Amniotic stem cell (primary cell): ENCODE results near the gene GPR62.
"Not testable (repeated sequence)": the region's sequence is repeated elsewhere in the genome, so short reads cannot be mapped to it uniquely, and the experiment has no call there.

Experiments used
- DNase-seq: peaks from one replicate; lab custom pipeline; 2025; lab: John Stamatoyannopoulos, UW

Gene GPR62

DNA sequence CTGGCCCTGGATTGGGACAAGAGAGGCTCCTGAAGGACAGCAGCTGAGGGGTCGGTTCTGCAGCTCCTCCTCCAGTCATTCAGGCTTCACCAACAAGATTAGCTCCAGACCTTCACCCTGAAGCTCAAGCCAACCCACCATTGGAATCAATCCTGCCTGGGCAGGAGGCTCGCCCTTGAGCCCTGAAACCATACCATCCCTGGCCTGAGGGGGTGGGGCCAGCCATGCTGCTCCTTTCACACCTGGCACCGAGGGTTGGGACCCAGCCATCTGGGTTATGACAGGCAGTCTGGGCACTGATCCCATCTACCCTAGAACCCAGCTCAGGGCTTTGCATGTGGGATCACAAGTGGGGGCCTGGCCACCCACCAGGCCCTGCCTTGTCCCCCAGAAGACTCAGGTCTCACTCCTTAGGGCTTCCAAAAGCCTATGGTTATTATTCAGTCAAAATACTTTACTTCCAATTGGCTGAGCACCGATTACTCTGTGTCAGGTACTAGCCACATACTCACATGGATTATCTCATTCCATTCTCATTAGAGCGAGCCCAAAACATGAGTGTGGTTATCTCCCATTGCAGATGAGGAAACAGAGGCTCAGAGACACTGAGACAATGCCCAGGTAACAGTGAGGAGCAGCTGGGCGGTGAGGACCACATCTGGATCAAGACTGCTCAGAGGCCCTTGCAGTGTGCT lies 15.6 kb downstream of the GPR62 start:
- DNase-seq = no peak

DNA sequence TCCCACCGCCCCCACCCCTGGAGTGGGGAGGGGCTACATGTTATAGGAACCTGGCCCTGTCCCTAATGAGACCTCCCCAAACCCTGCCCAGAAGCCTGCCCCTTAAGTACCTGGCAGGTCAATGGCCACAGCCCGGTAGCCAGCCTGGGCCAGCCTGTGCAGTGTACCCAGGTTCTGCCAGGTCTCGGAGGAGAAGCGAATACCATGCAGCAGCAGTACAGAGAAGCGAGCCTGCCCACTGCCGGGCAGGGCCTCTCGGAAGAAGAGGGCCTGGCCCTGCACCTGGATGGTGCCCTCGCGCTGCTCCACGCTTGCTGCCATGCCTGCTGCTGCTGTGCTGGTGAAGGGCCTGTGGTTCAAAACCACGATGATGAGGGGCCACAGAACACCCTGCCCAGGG lies 16.2 kb downstream of the GPR62 start:
- no peak for DNase-seq

DNA sequence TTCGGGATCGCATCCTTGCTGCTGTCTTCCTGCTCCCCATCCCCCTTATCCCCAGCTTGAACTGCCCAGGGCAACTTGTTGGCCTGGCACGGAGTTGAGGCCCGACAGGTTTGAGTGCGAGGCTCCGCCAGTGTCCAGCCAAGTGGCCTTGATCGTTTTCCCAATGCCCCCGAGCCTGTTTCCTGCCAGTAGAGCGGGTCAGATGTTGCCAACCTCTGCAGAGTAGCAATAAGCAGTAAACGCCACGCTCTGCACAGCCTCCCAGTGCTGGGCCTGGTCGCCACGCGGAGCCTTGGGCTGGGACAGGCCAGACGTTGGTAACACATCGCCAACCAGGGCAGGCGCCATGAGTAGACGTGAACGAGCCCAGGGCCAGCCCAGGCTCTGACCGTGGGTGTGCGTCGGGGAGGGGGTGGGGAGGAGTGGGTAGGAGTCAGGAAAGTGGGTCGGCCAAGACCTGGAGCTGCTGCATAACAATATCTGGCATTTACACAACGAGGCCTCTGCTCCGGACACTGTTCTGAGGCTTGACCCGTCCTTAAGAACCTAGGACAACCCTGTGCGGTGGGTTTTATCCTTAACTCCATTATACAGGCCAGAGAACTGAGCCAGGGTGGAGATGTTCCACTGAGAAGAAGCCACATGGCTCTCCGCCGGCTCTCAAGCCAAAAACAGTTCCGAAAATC lies 19.2 kb downstream of the GPR62 start:
- no peak for DNase-seq

DNA sequence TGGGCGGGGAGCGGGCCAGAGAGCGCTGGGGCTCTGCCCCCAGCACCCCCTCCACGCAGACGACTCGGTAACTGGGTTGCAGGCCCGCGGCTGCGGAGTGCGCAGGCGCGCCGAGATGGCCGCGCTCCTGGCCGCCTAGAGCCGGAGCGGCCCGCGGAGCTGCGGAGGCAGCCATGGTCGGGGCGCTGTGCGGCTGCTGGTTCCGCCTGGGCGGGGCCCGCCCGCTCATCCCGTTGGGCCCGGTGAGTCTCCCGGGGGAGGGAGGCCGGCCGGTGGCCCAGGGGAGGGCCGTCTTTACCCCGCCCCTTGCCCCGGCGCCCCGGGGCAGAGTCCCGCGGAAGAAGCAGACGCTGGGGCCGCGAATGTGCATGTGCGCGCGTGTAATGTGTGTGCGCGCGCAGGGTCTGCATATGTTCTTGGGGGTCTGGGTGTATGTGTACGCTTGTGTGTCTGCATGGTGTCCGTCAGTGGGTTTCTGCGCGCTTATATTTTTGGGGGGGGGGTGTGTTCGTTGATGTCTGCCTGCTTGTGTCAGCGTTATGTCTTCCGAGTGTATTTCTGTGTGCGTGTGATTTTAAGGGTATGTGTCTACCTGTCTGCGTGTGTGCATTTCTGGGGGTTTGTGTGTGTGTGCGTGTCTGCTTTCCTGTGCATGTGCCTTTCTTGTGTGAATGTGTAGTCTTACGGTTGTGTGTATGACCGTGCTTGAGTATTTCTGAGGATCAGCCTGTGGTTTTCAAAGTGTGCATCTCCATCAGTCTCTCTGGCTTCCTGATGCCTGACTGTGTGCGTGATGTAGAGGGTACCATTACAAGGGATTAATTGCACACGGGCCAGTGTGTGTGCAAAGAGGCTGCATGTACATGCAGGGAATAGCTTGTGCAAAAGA lies 20.0 kb downstream of the GPR62 start, which contains the start of gene ABHD14A:
Gene ABHD14A, plus strand, starts transcription at position 102 of the 889 bp plus-strand sequence. Its CDS starts 72 bp downstream, at position 174.
- DNase-seq = no peak

DNA sequence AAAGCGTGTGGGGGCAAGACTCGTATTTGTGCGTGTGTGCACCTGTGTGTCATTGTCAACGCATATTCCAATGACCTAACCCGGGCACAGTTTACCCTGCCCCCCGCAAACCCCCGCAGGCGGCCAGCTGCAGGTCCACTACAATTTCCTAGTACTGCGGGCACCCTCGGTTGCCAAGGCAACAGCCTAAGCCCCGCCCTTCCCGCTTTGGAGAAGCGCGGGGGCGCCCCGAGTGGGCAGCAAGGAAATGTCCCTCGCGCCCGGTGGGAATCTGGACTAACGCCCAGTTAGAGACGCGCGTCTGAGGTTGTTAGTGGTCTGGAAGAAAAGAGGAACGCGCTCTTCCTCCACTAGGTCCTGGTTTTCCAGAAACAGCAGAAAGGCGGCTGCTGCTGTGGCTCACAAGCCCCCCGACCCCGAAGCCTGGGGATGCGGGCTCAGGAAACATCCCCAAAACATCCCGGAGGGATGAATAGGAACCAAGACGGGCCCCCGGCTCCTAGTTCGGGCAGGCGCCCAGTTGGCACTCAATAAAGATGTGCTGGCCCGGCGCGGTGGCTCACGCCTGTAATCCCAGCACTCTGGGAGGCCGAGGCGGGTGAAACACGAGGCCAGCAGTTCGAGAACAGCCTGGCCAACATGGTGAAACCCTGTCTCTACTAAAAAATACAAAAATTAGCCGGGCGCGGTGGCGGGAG lies 20.8 kb downstream of the GPR62 start:
- no peak for DNase-seq

DNA sequence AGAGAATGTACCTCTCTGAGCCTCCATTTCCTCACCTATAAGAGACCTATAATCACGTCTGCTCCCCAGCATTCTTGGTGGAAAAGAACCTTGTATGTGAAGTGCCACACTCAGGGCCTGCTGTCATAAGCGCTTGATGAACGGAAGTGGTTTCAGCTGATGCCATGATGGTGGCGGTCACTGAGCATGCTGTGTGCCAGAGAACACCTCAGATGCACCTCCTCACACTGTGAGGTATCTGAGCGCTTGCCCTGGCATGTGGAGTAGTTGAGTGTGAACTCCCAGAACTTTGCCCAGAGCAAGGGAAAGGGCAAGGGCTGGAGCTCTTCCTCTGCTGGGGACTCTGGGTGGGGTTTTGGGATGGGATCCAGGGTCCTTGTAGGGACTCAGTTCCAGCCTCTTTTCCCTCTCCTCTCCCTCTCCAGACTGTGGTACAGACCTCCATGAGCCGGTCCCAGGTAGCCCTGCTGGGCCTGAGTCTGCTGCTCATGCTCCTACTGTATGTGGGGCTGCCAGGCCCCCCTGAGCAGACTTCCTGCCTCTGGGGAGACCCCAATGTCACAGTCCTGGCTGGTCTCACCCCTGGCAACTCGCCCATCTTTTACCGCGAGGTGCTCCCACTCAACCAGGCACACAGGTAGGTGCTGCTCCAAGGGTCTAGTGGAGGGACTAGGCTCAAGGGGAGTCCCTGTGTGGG lies 22.4 kb downstream of the GPR62 start:
- DNase-seq = no peak

DNA sequence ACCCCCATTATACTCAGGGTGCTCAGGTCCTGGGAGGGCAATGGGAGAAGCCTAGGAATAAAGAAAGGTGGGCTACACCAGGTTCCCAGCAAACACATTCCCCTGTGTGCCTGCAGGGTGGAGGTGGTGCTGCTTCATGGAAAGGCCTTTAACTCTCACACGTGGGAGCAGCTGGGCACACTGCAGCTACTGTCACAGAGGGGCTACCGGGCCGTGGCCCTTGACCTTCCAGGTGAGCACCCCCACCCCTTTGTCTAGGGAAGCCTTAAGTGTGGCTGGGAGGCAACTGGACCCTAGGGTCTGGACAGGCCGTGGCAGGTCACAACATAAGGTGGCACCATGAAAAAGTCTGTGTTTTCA lies 22.9 kb downstream of the GPR62 start:
- DNase-seq = no peak

DNA sequence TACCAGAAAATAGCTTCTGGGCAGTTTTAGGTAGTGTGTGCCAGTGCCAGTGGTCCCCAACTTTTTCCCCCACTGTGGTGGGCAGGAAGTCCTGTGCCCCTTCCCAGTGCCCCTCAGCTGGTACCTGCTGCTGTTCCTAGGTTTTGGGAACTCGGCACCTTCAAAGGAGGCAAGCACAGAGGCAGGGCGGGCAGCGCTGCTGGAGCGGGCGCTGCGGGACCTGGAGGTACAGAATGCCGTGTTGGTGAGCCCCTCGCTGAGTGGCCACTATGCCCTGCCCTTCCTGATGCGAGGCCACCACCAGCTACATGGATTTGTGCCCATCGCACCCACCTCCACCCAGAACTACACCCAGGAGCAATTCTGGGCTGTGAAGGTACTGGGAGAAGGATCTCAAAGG lies 25.1 kb downstream of the GPR62 start:
- DNase-seq = no peak

DNA sequence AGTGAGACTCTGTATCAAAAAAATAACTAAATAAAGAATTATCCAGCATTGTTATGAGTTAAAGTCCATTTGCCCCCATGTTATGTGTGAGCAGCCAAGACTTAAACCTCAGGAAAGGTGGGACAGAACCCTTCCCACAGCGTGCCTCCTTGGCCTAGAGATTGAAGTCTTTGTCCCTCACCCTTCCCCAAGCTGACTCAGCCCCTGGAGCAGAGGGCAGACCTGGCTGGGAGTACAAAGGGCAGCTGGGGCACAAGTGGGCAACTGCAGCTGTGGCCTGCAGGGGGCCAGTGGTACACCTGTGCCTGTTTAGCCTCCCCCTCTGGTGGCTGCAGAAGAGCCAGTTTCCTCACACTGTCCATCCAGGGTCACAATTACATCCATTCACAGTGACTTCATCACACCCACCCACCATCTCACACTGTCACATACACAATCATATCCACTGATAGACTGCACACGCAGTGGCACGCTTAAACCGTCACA lies 27.2 kb downstream of the GPR62 start:
- no peak for DNase-seq

DNA sequence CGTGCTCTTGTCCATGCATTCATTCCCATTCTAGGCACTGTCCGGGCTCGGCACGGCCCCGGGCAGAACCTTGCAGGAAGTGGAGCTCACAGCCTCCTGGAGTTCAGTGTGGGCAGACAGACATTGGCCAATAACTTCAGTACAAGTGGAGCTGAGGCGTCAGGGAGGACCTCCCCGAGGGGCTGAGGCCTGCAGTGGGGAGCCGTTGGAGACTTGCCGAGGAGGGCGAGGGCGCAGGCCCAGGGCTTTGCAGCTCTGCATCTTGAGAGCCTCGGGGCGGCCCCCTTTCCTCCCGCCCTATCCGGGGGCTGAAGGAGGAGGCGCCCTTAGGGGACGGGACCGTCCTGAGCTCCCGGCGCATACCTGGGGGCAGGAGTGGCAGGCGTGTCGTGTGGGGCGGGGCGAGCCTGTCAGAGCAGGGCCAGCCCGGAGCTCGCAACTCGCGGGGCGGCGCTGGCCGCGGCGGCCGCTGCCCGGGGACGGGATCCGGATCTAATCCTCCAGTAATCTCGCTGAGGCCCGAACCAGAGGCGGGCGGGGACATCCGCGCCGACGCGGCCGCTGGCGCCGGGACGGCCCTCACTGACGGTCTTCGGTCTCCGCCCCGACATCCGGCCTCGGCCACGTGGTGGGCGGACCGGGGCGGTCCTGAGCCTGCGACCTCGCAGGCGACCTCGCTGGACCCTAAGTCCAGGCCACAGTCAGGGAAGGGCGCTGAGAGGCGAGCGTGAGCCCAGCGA lies 27.8 kb downstream of the GPR62 start, which contains the start of gene ACY1:
Gene ACY1, plus strand, starts transcription at position 698 of the 740 bp plus-strand sequence. CDS start 530 bp downstream, outside the sequence.
- DNase-seq = peak; percentile 69

DNA sequence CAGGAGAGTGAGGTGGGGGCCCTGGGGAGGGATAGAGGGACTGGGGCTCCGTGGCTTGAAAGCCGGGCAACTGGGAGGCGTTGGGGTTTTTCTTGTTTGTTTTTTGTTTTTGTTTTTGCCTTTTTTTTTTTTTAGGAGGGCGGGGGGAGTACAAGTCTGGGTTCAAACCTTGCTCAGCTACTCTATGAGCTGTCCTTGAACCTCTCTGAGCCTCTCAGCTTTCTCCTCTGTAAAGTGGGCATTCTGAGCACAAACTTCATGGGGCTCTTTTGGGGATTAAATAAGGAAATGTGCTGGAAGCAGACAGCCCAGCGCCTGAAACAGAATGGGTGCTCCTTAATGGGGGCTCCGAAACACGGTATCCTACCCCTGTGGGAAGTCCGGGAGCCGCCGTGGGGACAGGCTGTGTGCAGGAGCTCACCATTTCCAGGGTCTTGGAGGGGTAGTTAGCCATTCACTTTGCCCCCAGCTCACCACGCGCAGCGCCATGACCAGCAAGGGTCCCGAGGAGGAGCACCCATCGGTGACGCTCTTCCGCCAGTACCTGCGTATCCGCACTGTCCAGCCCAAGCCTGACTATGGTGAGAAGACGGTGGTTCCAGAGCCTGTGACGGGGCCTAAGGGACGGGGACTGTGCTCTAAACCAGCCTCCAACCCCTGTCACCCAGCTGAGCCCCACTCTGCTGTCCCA lies 28.5 kb downstream of the GPR62 start:
- DNase-seq = no peak

DNA sequence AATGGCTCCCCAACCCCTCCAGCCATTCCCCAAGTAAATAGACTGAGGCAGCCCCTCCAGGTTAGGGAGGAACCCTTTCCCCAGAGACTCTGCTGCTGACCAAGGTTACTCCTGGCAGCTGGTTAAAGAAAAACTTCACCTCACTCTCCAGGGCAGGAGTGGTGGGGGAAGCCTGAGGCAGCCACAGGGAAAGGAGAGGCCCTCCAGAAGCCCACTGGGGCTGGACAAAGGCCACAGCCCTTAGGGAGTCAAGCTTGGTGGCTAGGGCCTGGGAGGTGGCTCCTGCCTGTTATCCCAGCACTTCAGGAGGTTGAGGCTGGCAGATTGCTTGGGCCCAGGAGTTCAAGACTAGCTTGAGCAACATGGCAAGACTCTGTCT lies 29.1 kb downstream of the GPR62 start:
- DNase-seq = no peak

DNA sequence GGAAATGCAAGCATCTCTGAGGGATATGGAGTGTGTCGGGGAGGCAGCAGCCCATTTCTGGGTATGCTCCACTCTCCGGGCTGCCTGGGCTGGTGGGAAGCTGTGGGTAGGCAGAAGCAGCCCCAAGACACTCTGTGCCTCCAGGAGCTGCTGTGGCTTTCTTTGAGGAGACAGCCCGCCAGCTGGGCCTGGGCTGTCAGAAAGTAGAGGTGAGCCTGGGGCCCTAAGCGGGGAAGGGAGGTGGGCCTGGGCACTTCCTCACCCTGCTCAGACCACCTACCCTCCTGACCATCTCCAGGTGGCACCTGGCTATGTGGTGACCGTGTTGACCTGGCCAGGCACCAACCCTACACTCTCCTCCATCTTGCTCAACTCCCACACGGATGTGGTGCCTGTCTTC lies 29.9 kb downstream of the GPR62 start:
- DNase-seq = no peak

DNA sequence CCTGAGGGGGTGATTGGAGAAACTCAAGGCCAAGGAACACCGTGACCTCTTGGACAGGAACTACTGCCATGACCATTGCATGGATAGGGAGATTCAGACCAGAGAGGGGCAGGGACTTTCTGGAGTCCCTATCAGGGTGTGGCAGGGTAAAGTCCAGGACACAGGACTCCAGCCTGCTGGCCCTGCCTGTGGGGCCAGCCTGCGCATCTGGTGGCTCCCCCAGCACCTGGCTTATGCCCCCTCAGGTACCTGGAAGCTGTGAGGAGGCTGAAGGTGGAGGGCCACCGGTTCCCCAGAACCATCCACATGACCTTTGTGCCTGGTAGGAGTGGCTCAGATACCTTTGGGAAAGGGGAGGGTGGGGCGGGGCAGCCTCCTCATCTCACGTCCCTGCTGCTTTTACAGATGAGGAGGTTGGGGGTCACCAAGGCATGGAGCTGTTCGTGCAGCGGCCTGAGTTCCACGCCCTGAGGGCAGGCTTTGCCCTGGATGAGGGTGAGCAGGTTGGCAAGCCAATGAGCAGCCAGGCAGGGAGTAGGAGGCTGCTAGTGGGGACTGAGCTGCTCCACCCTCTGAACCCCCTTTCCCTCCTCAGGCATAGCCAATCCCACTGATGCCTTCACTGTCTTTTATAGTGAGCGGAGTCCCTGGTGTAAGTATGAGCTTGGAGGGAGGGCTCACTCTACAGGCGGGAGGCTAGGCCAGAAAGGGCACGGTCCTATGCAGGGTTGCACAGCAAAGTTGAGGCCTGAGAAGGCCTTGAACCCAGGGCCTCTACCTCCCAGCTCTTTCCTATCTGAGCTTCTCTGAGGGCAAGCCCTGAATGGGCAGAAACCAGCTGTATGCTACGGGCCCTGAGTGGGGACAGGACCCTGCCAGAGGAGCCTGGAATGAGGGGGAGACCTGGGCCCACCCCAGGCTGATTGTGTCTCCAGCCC lies 31.1 kb downstream of the GPR62 start:
- DNase-seq = no peak

DNA sequence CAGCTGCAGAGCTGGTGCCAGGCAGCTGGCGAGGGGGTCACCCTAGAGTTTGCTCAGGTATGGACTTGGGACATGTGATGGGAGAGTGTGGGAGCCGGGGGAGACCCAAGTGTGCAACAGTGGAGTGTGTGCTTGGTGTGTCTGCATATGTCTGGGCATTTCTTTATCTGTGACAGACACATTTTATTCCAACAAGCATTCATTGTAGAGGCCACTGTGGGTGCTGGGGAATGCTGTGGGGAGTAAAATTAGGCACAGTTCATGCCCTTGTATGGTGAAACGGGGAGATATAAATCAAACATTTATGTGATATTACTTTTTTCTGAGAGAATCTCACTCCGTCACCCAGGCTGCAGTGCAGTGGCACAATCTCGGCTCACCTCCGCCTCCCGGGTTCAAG lies 32.4 kb downstream of the GPR62 start:
- DNase-seq = no peak

DNA sequence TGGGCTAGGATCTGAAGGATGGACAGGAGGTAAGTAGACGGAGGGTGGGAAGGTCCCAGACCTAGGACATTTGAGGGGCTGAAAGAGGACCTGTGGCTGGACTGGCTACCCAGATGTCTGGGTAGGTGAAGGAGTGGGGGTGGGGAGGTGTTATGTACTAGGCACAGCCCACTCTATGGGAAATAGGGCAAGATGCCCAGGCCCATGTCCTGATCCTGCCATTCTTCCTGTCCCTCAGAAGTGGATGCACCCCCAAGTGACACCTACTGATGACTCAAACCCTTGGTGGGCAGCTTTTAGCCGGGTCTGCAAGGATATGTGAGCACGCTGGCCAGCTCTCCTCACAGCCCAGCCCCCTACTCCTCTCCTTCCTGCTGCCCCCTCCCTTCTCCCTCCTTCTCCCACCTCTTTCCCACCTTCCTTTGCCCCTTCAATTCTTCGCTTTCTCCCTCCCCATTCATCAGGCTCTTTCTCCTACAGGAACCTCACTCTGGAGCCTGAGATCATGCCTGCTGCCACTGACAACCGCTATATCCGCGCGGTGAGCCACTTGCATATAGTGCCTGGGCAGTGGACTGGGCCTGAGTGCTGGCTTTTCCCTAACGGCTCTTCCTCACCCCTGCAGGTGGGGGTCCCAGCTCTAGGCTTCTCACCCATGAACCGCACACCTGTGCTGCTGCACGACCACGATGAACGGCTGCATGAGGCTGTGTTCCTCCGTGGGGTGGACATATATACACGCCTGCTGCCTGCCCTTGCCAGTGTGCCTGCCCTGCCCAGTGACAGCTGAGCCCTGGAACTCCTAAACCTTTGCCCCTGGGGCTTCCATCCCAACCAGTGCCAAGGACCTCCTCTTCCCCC lies 33.3 kb downstream of the GPR62 start:
- no peak for DNase-seq

DNA sequence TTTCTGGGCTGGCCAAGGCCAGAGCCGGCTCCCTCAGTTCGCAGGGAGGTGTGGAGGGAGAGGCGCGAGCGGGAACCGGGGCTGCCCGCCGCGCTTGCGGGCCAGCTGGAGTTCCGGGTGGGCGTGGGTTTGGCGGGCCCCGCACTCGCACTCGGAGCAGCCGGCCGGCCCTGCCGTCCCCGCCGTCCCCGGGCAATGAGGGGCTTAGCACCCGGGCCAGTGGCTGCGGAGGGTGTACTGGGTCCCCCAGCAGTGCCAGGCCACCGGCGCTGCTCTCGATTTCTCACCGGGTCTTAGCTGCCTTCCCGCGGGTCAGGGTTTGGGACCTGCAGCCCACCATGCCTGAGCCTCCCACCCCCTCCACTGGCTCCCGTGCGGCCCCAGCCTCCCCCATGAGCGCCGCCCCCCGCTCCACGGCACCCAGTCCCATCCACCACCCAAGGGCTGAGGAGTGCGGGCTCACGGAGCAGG lies 35.4 kb downstream of the GPR62 start:
- DNase-seq = not testable (repeated sequence)
